Thyroid gland (tissue), 4 donors: Measurements from ENCODE around the gene ZNF573.

ENCODE experiments used
- POLR2A ChIP-seq, 2 donors: fragments of 450-650 bp; IDR thresholded peaks; one replicate each; pipeline ENCODE4 v1.6.1; 2017; ENCODE audit warnings: antibody characterized with exemption in 2 of 2, mild to moderate bottlenecking in 2 of 2, moderate library complexity in 1 of 2
- TF ChIP-seq, protein P1 (sequence below), 6 experiments: fragments of 200-600 bp in 3 of 6; fragments of 450-650 bp in 3 of 6; sonication (generic) in 3 of 6; IDR thresholded peaks; one replicate each; pipeline ENCODE4 v1.5.1; 2016 to 2019; ENCODE audit warnings: antibody characterized with exemption in 6 of 6, mild to moderate bottlenecking in 2 of 6, inconsistent platforms in 1 of 6, moderate library complexity in 1 of 6

DNA sequence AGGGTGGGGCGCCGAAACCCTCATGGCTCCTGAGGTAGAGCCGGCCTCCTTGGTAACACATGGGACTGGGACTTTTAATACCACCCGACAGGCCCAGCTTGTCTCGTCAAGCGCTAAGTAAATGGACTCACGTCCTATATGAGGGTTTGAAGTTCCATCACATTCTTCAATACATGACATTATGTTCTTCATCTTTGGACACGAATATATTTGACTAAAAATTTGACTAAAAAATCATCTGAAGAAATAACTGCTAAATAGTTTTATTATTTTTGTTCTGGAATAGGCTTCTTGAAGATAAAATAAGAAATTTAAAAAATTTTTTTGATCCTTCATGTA, 59.5 kb downstream of the ZNF573 start:
- TF ChIP-seq, protein P1, sequence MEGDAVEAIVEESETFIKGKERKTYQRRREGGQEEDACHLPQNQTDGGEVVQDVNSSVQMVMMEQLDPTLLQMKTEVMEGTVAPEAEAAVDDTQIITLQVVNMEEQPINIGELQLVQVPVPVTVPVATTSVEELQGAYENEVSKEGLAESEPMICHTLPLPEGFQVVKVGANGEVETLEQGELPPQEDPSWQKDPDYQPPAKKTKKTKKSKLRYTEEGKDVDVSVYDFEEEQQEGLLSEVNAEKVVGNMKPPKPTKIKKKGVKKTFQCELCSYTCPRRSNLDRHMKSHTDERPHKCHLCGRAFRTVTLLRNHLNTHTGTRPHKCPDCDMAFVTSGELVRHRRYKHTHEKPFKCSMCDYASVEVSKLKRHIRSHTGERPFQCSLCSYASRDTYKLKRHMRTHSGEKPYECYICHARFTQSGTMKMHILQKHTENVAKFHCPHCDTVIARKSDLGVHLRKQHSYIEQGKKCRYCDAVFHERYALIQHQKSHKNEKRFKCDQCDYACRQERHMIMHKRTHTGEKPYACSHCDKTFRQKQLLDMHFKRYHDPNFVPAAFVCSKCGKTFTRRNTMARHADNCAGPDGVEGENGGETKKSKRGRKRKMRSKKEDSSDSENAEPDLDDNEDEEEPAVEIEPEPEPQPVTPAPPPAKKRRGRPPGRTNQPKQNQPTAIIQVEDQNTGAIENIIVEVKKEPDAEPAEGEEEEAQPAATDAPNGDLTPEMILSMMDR (IDR thresholded peaks at IDR 0.05), result peak in 1 of 6 experiments; percentile 10
- TF ChIP-seq POLR2A (IDR thresholded peaks at IDR 0.05), result no peak
